Measurements from ENCODE around the gene PELI3.
"Not testable (repeated sequence)": the region's sequence is repeated elsewhere in the genome, so short reads cannot be mapped to it uniquely, and the experiment has no call there.

- not testable (repeated sequence) for TF ChIP-seq CTCF, POLR2A (IDR thresholded peaks at IDR 0.05)
These were observed 34.8 kb upstream of the PELI3 start for GRCh38 chr11:66431871-66432329.
